PFSK-1 (cell line): ENCODE data around the gene GALNT18.

ENCODE experiments used
- FOXP2 ChIP-seq: optimal IDR thresholded peaks from 2 replicates; pipeline ENCODE3; 2011; ENCODE audit warnings: borderline replicate concordance, control low read depth, inconsistent platforms; ENCODE audit not compliant: insufficient read depth; ENCODE audit errors: extremely low read length, extremely low read depth
- POLR2AphosphoS5 ChIP-seq: IDR thresholded peaks from 2 replicates; pipeline ENCODE4 v1.6.1; 2012; ENCODE audit warnings: low read depth, mild to moderate bottlenecking, control low read depth, low read length, moderate library complexity
- REST ChIP-seq, 2 experiments: IDR thresholded peaks; 2 replicates each; pipeline versions ENCODE4 v1.6.1 to v1.8.0; 2011 to 2012; ENCODE audit warnings: low read depth in 2 of 2, low read length in 2 of 2, control low read depth in 1 of 2, inconsistent platforms in 1 of 2, mild to moderate bottlenecking in 1 of 2, moderate library complexity in 1 of 2; ENCODE audit not compliant: insufficient read depth in 1 of 2
- SIN3A ChIP-seq: IDR thresholded peaks from 2 replicates; pipeline ENCODE4 v1.6.1; 2012; ENCODE audit warnings: mild to moderate bottlenecking, low read length, moderate library complexity, borderline replicate concordance; ENCODE audit not compliant: insufficient read depth
- TAF1 ChIP-seq: IDR thresholded peaks from 2 replicates; pipeline ENCODE4 v1.6.1; 2012; ENCODE audit warnings: low read length, control low read depth, borderline replicate concordance; ENCODE audit not compliant: insufficient read depth

DNA sequence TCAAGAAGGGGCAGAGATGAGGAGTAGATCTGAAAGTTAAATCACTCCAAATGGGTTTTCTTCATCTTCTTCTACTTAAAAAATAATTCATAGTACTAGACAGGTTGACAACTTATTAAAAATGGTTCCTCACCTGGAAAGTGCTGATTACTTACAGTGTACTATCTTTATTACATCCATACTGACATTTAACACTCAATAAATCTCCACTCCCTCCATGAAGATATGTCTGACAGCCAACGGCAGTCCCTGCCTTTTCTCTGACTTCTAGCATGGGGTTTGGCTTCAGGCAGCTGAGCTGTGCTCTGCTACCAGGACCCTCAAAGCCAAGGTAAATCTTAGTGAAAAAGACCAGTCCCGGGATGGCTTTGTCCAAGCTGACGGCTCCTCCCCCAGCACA lies 135.4 kb downstream of the GALNT18 start:
- TF ChIP-seq TAF1 (no peak), POLR2AphosphoS5 (no peak), REST (IDR thresholded peaks at IDR 0.05; ENCODE audit: insufficient read depth in 1 of 2, low read depth in 2 of 2, low read length in 2 of 2) (no peak), SIN3A (no peak), FOXP2 (no peak)
